22Rv1 (cell line): ENCODE data around the gene DTD1.

Experiments
- H3K27ac ChIP-seq: fragments of 450-650 bp; 2 replicates; pipeline ENCODE4 v1.5.1; 2017
- CTCF ChIP-seq: fragments of 450-650 bp; IDR thresholded peaks from 2 replicates; pipeline ENCODE4 v1.5.1; 2017; ENCODE audit warnings: mild to moderate bottlenecking
- ZFX ChIP-seq: fragments of 450-650 bp; IDR thresholded peaks from 2 replicates; pipeline ENCODE4 v1.6.1; 2017; ENCODE audit warnings: antibody characterized with exemption, borderline replicate concordance

DTD1 gene

GRCh38 chr20:18685406-18685805 is 97.6 kb downstream of the DTD1 start:
- no peak for TF ChIP-seq CTCF
- no peak for TF ChIP-seq ZFX
- no peak overlapping the region for H3K27ac ChIP-seq

GRCh38 chr20:18686696-18687095 is 98.8 kb downstream of the DTD1 start:
- no peak overlapping the region for H3K27ac ChIP-seq
- no peak for TF ChIP-seq CTCF
- no peak for TF ChIP-seq ZFX

DNA sequence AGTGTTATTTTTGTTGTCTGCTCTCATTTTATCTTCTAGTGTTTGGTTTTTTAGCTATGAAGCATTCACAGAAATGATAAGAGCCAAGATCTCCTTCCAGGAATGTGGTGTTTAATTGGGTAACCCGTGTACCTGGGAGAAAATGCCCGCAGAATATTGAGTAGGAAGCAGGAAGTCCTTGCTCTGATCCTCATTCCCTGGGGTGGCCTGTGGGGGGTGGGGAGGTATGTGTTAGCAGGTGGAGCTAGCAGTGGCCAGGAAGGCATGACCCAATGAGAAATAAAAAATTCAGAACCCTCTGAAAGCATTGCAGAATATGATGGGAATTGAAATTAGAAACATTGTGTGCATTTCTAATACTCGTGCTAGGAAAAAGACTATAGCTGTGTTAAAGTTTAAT is 100.8 kb downstream of the DTD1 start:
- no peak overlapping the region for H3K27ac ChIP-seq
- TF ChIP-seq CTCF (no peak), ZFX (no peak)

GRCh38 chr20:18689557-18689956 is 101.7 kb downstream of the DTD1 start:
- TF ChIP-seq ZFX (no peak), CTCF (no peak)

DNA sequence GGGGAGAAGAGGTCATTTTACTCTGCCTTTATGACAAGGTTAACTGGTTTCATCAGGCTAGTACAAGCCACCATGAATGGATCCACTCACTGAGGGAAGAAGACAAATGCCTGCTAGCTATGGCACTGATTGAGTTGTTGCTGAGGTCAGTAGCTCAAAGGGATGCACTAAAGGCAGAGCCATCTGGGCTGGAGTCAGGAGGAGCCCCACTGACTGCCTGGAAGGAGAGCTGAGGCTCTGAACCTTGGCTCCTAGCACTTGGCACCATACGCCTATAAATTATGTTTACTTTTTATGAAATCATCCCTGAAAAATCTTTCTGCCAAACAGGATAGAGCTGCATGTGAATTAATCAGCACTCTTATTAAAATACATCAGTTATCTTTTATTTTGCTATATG is 104.6 kb downstream of the DTD1 start:
- TF ChIP-seq ZFX, result no peak
- no peak for TF ChIP-seq CTCF
- H3K27ac ChIP-seq, result peak overlapping the region; percentile 49

More at GRCh38 chr20:18689557-18689956, 101.7 kb downstream of the DTD1 start:
- H3K27ac ChIP-seq, result no peak overlapping the region

- no peak overlapping the region for H3K27ac ChIP-seq
- TF ChIP-seq CTCF (no peak), ZFX (no peak)
Observed at GRCh38 chr20:18694071-18694470, 106.2 kb downstream of the DTD1 start.

DNA sequence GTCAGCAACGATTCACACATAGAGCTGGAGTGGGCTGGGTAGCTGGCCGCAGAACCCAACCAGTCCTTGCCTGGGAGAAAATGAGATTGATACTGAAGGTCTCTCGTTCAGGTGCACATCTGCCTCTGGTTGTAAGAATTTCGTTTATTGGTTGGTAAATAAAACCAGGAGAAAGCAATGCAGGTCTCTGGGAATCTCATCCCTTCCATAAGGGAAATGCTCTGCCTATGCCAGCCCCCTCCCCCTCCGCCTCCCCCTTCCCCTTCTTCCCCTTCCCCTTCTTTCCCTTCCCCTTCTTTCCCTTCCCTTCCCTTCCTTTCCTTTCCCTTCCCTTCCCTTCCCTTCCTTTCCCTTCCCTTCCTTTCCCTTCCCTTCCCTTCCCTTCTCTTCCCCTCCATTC is 107.3 kb downstream of the DTD1 start:
- H3K27ac ChIP-seq, result no peak overlapping the region
- TF ChIP-seq CTCF (no peak), ZFX (no peak)
